OCI-LY7 (cell line): ENCODE data around the gene TMEM217. TPM values are rescaled to one million over a fixed set of nuclear protein-coding genes. Genes with fewer than 3 reads are reported as not detected.

ENCODE experiments used
- BruUV-seq: library from RNA; stranded (reverse); fragments of 400-500 nt; replicated peaks from 2 replicates; lab custom pipeline; 2021; lab: Mats Ljungman, UMichigan
- CTCF ChIA-PET: fragments of 300-600 bp; sonication (Branson Sonifier 250); formaldehyde crosslinking; loops from one replicate; lab custom pipeline; 2022; ENCODE audit warnings: antibody characterized with exemption; ENCODE audit not compliant: unreplicated experiment; lab: Charles Lee
- POLR2A ChIA-PET: fragments of 300-600 bp; sonication (Branson Sonifier 250); formaldehyde crosslinking; loops from one replicate; lab custom pipeline; 2022; ENCODE audit warnings: antibody characterized with exemption; lab: Charles Lee
- DNase-seq: peaks from one replicate; pipeline ENCODE4 v3.0.0-alpha.2; 2015; ENCODE audit warnings: low spot score
- H2AFZ ChIP-seq: fragments of 200-600 bp; sonication (generic), shearing (Covaris generic); 2 replicates; pipeline ENCODE4 v1.6.1; 2014; ENCODE audit warnings: mild to moderate bottlenecking, antibody characterized with exemption, low read length, moderate library complexity
- H3K27ac ChIP-seq: fragments of 200-600 bp; sonication (generic); 2 replicates; pipeline ENCODE4 v1.5.1; 2014; ENCODE audit warnings: mixed run types, low read depth, mild to moderate bottlenecking, moderate library complexity, low read length, inconsistent platforms; ENCODE audit not compliant: poor library complexity, severe bottlenecking
- H3K36me3 ChIP-seq: fragments of 200-600 bp; sonication (generic); 2 replicates; pipeline ENCODE4 v1.6.1; 2014; ENCODE audit warnings: mild to moderate bottlenecking, antibody characterized with exemption, low read length, moderate library complexity, mixed read lengths; ENCODE audit not compliant: insufficient read depth
- H3K4me1 ChIP-seq: fragments of 200-600 bp; sonication (generic); 2 replicates; pipeline ENCODE4 v1.5.1; 2014; ENCODE audit warnings: mild to moderate bottlenecking, low read length; ENCODE audit not compliant: insufficient read depth, poor library complexity, severe bottlenecking
- H3K4me2 ChIP-seq: fragments of 200-600 bp; sonication (generic); 2 replicates; pipeline ENCODE4 v1.6.1; 2014; ENCODE audit warnings: mild to moderate bottlenecking, low read length
- H3K4me3 ChIP-seq: fragments of 200-600 bp; sonication (generic); 2 replicates; pipeline ENCODE4 v1.5.1; 2014; ENCODE audit warnings: mild to moderate bottlenecking, low read depth, low read length; ENCODE audit not compliant: poor library complexity, severe bottlenecking
- H3K79me2 ChIP-seq: fragments of 200-600 bp; sonication (generic); 2 replicates; pipeline ENCODE4 v1.6.1; 2016; ENCODE audit warnings: low read depth, mild to moderate bottlenecking, low read length, moderate library complexity, mixed read lengths; ENCODE audit not compliant: insufficient read depth
- H3K9me2 ChIP-seq: fragments of 200-600 bp; sonication (generic); 2 replicates; pipeline ENCODE4 v1.6.1; 2016; ENCODE audit warnings: mild to moderate bottlenecking, low read length, mixed read lengths; ENCODE audit not compliant: insufficient read depth
- H3K9me3 ChIP-seq: fragments of 200-600 bp; sonication (generic); 2 replicates; pipeline ENCODE4 v1.6.1; 2014; ENCODE audit warnings: mild to moderate bottlenecking, mixed run types, low read length, mixed read lengths
- H4K20me1 ChIP-seq: fragments of 200-600 bp; sonication (generic); 2 replicates; pipeline ENCODE4 v1.6.1; 2014; ENCODE audit warnings: mild to moderate bottlenecking, antibody characterized with exemption, low read length, moderate library complexity, mixed read lengths; ENCODE audit not compliant: insufficient read depth
- EZH2phosphoT487 ChIP-seq: fragments of 200-600 bp; sonication (generic); IDR thresholded peaks from 2 replicates; pipeline ENCODE4 v1.6.1; 2018; ENCODE audit warnings: low read depth, borderline replicate concordance, mild to moderate bottlenecking, mixed run types, antibody characterized with exemption, low read length, moderate library complexity, mixed read lengths
- intact Hi-C: fragments of 100-400 bp; cut with micrococcal nuclease; formaldehyde crosslinking; loops from one replicate; pipeline ENCODE4 v1.10.0; 2022; ENCODE audit not compliant: unreplicated experiment
- total RNA-seq, 2 experiments: library from RNA; depleted of rRNA in 1 of 2; stranded (reverse); fragments of >200 nt in 1 of 2; shearing (Covaris generic) in 1 of 2; gene quantifications; 2 replicates each; pipeline ENCODE4 v1.2.3, GENCODE V29; 2014 to 2022
- TF ChIP-seq, protein P1 (sequence below): fragments of 200-600 bp; sonication (generic); conservative IDR thresholded peaks from 2 replicates; pipeline ENCODE4 v1.5.1; 2014; ENCODE audit warnings: mild to moderate bottlenecking, antibody characterized with exemption, low read length, moderate library complexity, mixed read lengths

TMEM217 gene
- total RNA-seq, 2 experiments from 2014 or later: 0.34 TPM; not detected in 1

GRCh38 chr6:37279366-37280134, 21.6 kb upstream of the TMEM217 start:
- no peaks in the 10 kb centered on the region for H3K4me1 ChIP-seq
- H3K9me3 ChIP-seq: no peaks in the 10 kb centered on the region
- CTCF ChIA-PET: no interaction called here
- no peak overlapping the region for H3K4me2 ChIP-seq
- no peaks in the 10 kb centered on the region for H3K9me2 ChIP-seq
- no TSS peak for BruUV-seq
- POLR2A ChIA-PET: no interaction called here
- no peak overlapping the region for H2AFZ ChIP-seq
- no peak for DNase-seq
- H4K20me1 ChIP-seq: no peaks in the 10 kb centered on the region
- H3K4me3 ChIP-seq: no peak overlapping the region
- TF ChIP-seq, protein P1, sequence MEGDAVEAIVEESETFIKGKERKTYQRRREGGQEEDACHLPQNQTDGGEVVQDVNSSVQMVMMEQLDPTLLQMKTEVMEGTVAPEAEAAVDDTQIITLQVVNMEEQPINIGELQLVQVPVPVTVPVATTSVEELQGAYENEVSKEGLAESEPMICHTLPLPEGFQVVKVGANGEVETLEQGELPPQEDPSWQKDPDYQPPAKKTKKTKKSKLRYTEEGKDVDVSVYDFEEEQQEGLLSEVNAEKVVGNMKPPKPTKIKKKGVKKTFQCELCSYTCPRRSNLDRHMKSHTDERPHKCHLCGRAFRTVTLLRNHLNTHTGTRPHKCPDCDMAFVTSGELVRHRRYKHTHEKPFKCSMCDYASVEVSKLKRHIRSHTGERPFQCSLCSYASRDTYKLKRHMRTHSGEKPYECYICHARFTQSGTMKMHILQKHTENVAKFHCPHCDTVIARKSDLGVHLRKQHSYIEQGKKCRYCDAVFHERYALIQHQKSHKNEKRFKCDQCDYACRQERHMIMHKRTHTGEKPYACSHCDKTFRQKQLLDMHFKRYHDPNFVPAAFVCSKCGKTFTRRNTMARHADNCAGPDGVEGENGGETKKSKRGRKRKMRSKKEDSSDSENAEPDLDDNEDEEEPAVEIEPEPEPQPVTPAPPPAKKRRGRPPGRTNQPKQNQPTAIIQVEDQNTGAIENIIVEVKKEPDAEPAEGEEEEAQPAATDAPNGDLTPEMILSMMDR: no peak
- no peak for TF ChIP-seq EZH2phosphoT487
- intact Hi-C loops: no loop called here
- H3K36me3 ChIP-seq: peaks cover 35% of the 10 kb centered on the region; the same call in 1 of the 2 replicates
- H3K79me2 ChIP-seq: no peaks in the 10 kb centered on the region
- no peak overlapping the region for H3K27ac ChIP-seq

DNA sequence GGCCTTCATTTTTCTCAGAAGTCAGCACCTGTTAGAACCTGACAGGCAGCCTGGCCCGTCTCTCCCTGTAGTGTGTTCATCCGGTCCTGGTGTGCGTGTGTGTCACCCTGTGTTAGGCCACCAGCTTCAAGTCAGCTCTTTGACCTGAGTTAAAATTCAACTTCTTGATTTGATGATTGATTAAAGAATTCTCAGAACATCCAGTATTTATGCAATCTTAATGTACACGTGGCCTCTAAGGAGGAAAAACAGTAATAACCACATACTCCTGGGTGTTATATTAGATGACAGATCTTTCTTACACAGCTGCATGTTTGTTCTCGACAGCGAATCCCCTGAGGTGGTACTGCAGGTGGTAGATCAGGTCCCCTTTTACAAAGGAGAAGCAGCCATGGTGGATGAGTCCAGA, 19.1 kb upstream of the TMEM217 start:
- Histone ChIP-seq H4K20me1 (no peaks in the 10 kb centered on the region), H3K4me3 (no peak overlapping the region), H3K36me3 (peaks cover 14% of the 10 kb centered on the region; the same call in 1 of the 2 replicates), H3K4me2 (no peak overlapping the region), H3K79me2 (no peaks in the 10 kb centered on the region), H2AFZ (no peak overlapping the region), H3K9me3 (no peaks in the 10 kb centered on the region), H3K27ac (no peak overlapping the region), H3K9me2 (no peaks in the 10 kb centered on the region), H3K4me1 (no peaks in the 10 kb centered on the region)
- no peak for DNase-seq
- ChIA-PET POLR2A (interaction anchor here (0.7 to 1.0 kb wide), 2 partner anchors 25 to 1035 kb away, joined by 3 read pairs; no protein-coding TSS in a partner anchor), CTCF (no interaction called here)
- TF ChIP-seq EZH2phosphoT487: no peak
- TF ChIP-seq, protein P1: no peak
- intact Hi-C loops: no loop called here
- BruUV-seq: no TSS peak

DNA sequence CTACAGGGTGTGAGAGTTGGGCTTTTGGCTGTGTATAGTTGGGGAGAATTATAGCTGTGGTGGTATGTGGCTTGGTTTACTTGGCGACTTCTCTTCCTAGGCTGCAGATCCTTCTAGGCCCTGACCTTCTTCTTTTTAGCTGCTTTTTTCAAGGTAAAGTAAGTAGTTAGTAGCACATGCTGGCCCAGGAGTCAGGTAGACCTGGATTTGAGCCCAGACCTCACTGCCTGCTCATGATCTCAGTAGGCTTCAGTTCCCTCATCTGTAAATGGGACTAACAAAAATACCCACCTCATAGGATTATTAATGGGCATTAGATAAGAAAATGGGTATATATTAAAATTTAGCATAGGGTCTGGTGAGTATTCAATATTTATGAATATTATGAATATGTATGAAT, 17.4 kb upstream of the TMEM217 start:
- TF ChIP-seq EZH2phosphoT487: no peak
- TF ChIP-seq, protein P1: no peak
- Histone ChIP-seq H3K27ac (no peak overlapping the region), H3K79me2 (no peaks in the 10 kb centered on the region), H3K4me1 (no peaks in the 10 kb centered on the region), H4K20me1 (no peaks in the 10 kb centered on the region), H3K36me3 (peaks cover 16% of the 10 kb centered on the region; the same call in 1 of the 2 replicates), H3K9me3 (no peaks in the 10 kb centered on the region), H2AFZ (no peak overlapping the region), H3K4me2 (no peak overlapping the region), H3K4me3 (no peak overlapping the region), H3K9me2 (no peaks in the 10 kb centered on the region)
- BruUV-seq: no TSS peak
- CTCF ChIA-PET: no interaction called here
- POLR2A ChIA-PET: no interaction called here
- intact Hi-C loops: no loop called here
- no peak for DNase-seq
